Stimulated activated CD8-positive, alpha-beta memory T cell treated with anti-CD3 and anti-CD28 coated beads, Interleukin-7, amount 100 ng/mL, for 24 hours (primary cell): ENCODE results near the gene AKAP10.
"Not testable (repeated sequence)": the region's sequence is repeated elsewhere in the genome, so short reads cannot be mapped to it uniquely, and the experiment has no call there.

Experiments
- DNase-seq: peaks from one replicate; pipeline ENCODE4 v3.0.0-alpha.2; 2020; ENCODE audit warnings: low read depth

AKAP10 gene

DNA sequence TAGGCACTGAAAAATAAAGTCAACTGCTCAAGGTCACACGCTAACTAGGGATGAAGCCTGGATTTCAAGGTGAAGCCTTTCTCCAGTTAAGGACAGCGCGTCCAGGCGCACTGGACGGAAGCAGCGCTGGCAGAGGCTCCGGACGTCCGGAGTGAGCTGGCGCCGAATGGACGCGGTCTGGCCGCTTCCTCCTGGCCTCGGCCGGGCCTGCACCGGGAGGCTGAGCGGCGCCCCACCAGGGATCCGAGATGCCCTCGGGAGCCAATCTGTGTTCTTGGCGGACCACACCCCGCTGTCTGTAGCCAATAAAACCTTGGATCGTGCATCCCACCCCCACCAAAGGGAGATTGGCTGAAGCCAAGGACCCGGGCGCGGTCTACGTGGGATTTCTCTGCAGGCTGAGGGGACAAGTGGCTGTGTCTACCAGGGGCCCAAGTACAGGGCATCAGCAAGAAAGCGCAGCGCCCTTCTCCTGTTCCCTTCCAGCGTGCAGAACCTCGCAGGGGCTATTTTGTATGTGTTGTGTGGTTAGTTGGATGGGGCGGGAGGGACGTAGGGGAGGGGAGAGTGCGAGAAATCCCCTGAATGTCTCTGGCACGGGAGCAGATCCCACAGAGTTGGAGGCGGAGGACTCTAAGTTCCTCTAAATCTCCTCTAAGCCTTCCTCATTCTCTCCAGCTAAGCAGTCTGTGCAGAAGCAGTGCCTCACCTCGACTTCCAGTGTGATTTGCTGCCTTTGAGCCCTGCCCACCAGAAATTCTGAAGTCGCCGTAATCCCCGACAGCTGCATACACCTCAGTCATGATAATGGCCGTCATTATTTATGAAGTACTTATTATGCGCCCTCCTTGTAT is 2.5 kb upstream of the AKAP10 start:
- no peak for DNase-seq

DNA sequence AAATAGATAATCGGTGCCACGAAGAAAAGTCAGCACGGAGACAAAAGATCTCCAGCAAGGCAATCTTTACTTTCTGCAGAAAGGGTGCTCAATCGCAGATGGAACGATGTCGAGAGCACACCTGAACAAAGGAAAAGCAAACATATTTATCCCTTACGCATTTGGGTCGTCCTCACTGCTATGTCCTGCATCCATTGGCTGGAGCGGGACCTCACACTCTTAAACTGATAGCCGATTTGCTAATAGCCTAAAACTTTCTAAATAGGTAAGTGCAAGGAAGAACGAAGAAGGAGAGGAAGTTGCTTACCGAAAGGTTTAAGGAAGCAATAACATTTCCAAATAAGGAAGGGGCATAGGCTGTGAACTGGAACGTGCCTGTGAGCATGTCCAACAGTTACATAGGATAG is 1.2 kb upstream of the AKAP10 start:
- no peak for DNase-seq

DNA sequence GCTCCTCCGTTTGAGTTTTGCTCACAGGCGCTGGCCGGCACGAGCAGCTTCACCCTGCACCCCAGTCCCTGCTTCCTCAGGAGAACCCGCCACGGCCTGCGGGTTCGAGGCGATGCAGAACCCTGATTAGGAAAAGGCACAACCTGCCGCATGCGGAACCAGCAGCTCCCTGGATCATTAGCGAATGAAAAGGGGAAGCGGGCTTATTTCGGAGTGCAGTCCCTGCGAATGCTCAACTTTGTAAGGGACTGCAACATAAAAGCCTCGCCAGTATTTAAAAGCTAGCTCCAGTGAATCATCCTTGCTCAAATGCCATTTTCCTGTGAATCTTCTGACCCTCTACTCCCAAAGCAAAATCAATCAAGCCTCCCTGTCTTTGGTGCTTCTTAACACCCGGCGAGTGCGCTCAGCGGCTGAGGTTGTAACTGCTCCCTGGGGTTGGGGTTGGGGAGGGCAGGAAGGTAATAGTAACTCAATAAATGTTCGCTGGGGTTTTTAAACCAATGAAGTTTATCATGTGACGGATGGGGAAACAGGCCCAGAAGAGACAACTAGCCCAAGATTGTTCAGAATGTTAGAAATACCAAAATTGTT is 678 bp upstream of the AKAP10 start:
- no peak for DNase-seq

DNA sequence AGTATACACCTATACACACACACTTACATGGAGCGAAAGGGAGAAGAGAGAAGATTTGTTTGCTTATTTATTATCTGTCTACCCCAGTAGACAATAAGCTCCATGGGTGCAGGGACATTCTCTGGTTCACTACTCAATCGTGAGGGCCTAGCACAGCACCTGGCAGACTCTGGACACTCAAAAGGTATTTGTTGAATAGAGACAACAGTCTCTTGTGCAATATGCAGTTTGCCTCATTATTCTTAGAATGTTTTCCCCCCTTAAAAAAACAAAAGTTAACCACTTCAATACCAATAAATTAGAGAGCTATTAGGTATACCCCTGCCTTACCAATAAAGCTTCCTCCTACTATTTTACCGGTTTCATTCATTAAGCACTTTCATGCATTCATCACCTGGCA is 2.0 kb downstream of the AKAP10 start:
- no peak for DNase-seq

DNA sequence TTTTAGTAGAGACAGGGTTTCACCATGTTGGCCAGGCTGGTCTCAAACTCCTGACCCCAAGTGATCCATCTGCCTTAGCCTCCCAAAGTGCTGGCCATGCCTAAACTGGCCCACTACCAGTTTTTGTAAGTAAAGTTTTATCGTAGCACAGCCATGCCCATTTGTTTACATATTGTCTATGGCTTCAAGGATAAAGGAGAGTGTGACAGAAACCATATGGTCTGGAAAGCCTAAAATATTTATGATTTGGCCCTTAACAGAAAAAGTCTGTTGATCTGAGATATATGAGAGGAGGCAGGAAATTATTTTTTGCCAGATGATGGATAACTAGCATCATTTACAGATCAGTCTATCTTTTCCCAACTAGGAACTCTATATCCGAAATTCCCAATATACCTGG is 4.5 kb downstream of the AKAP10 start:
- no peak for DNase-seq

DNA sequence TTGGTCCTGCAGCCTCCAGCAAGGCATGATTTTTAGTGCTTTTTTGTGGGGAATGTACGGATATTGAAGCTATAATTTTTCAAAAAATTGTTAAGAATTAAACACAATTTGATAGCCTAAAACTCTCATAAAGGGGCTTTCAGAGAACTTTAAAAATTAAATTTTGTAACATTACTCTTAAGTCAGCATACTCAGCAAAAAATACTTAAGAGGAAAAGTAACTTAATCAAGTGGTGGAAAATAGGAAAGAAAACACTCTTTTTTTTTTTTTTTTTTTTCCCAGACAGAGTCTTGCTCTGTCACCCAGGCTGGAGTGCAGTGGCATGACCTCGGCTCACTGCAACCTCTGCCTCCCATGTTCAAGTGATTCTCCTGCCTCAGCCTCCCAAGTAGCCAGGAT is 14.7 kb downstream of the AKAP10 start:
- not testable (repeated sequence) for DNase-seq

DNA sequence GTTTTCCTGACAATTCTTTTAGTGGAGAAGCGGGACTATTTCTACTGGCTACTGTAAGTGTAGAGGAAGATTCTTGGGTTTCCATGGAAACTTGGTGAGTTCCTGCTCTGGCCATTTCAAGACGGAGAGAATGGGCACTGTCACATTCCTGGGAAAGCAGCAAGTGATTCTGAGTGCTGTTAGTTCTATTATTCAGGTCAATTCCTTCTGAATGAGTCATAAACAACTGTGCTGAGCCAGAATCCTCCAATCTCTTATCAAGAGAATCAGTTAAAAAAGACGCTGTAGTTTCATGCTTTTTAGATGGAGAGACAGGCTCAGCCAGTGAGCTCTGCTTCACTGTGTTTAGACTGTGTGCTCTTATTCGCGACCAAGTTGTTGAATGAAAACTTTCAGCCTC is 19.6 kb downstream of the AKAP10 start:
- no peak for DNase-seq

DNA sequence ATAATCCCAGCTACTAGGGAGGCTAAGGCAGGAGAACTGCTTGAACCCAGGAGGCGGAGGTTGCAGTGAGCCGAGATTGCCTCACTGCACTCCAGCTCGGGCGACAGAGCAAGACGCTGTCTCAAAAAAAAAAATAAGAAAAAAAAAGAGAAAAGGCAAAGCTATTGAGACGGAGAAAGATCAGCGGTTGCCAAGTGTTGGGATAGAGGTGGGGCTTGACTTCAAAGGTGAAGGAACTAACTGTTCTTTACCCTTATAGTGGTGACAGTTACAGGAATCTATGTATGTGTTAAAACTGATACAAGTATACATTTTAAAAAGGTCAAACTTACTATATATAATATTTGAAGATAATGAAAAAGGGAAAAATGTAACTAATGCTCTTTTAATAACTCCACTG is 22.5 kb downstream of the AKAP10 start:
- no peak for DNase-seq

DNA sequence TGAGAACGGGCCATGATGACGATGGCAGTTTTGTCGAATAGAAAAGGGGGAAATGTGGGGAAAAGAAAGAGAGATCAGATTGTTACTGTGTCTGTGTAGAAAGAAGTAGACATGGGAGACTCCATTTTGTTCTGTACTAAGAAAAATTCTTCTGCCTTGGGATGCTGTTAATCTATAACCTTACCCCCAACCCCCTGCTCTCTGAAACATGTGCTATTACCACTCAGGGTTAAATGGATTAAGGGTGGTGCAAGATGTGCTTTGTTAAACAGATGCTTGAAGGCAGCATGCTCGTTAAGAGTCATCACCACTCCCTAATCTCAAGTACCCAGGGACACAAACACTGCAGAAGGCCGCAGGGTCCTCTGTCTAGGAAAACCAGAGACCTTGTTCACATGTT is 26.2 kb downstream of the AKAP10 start:
- not testable (repeated sequence) for DNase-seq

DNA sequence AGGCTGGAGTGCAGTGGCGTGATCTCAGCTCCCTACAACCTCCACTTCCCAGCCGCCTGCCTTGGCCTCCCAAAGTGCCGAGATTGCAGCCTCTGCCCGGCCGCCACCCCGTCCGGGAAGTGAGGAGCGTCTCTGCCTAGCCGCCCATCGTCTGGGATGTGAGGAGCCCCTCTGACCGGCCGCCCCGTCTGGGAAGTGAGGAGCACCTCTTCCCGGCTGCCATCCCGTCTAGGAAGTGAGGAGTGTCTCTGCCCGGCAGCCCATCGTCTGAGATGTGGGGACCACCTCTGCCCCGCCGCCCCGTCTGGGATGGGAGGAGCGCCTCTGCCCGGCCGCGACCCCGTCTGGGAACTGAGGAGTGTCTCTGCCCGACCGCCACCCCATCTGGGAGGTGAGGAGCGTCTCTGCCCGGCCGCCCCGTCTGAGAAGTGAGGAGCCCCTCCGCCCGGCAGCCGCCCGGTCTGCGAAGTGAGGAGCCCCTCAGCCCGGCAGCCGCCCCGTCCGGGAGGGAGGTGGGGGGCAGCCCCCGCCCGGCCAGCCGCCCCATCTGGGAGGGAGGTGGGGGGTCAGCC is 26.9 kb downstream of the AKAP10 start:
- DNase-seq, result not testable (repeated sequence)

DNA sequence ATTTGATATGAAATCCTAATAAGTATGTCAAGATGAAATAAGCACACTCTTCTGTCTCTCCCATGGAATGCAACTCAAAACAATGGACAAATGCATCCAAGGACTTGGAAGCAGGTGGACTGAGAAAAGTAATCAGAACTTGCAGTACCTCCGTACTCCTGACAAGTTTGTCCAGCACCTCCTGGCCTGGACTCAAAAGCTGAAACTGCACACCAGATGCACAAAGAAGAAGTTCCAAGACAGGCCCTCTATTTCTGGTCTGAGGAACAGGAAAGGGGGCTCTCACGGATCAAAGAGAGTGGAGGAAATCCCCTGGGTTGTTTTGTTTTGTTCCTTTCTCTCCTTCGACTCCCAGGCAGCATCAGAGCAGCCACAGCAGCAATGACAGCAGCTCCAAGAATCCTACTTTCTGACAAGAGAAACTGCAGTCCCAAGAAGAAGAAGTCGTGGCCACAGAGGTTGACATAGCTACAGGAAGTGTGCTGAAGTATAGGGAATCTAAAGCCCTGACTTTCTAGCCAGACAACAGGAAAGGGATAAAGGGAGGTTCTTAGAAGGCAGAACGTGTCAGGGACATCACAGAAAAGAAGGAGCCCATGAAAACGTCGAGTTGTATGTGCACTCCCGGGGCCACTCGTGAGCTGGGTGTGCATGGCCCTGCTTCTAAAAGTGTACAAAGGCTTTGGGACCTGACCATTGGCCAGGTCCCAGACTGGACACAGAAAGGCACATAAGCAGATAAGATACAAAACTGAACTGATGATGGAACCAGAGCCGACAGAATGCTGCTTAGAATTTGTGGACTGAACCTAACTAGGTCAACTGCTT is 29.3 kb downstream of the AKAP10 start:
- no peak for DNase-seq

DNA sequence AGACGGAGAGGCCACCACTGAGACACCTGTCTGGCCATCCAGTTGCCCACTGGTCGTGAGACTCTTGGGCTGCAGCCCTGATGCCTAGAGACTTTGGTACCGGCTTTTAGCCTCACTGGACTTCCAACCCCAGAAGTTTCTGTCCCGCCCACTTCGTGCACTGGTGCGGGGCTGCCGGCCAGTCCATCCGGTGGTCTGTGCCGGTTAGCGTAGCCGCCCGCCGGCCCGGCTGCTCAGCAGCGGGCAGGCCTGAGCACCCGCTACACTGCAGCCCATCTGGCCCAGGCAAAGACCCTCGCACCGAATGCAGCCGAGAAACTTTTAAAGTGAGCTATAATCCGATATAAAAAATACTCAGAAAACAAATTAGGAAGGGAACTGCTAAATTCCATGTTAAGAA is 30.7 kb downstream of the AKAP10 start:
- DNase-seq, result no peak

DNA sequence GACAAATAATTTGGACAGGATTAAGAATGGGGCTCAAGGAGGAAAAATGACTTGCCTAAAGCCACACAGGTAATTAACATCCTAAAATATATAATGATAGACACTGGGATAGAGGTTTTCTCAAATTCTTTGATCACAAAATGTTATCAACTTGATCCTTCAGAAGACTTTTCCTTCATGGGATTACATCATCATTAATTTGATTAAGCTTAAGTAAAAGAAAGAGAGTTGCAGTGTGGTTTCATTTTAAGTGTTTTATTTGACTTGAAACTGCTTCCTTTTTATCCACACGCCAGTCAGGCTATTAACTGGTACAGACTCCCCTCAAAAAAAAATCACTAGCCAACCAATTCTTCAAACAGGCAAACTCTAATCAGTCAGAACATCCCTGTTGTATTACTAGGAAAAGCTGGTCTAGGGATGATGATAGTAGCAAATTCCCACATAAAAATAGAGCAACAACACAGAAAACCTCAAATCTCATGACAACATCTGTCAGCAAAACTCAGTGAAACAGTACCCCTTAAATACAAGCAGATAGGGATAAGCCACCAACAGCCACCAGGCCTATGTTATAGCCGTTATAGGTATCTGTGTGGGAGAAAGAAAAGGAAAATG is 32.5 kb downstream of the AKAP10 start:
- DNase-seq, result no peak

DNA sequence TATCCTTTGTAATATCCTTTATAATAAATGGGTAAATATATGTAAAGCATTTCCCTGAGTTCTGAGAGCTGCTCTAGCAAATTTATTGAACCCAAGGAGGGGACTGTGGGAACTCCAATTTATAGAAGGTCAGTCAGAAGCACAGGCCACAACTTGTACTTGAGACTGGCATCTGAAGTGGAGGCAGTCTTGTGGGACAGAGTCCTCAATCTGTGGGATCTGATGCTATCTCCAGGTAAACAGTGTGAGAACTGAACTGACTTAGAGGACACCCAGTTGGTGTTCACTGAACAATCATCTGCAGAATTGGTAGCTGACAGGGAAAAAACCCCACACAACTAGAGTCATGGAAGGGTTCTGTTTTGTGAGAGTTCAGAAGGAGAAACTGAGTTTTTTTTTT is 34.0 kb downstream of the AKAP10 start:
- no peak for DNase-seq

DNA sequence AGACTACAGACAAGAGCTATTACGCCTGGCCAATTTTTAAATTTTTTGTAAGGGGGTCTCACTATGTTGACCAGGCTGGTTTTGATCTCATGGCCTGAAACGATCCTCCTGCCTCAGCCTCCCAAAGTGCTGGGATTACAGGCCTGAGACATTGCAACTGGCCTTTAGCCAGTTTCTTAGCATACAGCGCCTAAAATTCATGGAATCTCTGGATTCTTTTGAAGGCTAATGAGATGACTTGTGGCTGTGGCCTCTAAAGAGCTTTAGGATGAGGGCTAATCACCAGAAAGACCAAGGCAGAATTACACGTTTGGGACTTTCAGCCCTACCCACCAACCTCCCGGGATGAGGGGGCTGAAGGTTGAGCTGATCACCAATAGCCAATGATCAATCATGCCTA is 34.6 kb downstream of the AKAP10 start:
- DNase-seq, result no peak

DNA sequence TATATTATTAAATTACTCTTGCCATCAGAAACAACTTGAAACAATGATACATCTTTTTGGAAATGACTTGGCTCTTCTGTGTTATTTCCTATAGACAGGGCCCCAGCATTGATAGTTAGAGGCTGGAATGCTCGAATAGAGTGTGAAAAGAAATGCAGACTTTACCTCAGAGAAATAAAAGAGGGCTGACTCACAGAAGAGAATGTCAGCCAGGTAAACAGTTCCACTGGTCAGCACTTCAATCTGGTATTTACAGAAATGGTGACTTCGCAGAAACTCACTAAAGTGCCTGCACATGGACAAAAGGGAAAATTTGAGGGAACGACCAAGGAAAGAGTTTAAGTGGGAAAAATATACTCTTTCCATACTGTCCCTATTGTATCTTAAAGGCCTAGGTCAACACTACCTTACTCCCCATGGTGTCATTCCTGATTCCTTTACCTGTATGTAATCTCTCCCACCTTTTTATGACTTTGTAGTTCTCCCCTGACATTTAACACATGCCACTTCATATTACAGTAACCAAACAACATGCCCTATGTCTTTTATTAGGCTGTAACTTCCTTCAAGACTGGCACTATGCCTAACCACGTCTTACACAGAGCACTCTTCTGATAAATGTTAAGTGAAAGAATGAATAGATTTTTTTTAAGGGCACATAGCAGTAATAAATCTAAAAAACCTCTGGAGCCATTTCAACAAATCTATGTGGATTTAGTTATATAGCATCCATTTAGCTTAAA is 36.7 kb downstream of the AKAP10 start:
- DNase-seq, result no peak

DNA sequence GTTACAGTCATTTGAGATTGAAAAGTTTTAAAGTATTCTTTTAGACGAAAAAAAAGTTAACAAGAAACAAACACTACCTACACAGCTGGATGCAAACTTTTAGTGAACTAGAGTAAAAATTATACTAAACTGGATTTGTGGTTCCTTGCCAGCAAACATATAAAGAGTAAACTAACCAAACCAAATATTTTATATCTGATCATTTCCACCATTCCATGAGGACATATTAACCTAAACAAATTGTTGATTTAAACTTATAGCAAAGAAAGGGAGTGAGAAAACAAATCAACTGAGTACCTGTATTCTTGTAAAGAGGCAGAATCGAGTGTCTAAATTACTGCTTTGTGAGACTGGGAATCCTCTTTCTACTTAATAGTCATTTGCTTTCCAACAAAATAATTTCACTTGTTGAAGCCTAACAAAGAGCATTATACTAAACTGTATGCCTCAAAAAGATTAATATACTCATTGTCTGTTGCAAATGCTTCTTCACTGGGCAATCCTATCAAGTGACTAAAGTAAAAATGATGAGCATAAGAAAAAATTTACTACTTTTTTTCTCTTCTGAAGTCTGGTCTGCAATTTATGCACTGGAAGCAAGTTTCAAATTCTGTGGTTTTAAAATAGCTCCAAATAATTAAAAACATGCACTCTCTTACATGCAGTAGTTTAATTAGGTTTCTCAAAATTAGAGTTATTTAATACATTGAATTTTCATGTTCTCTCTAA is 37.5 kb downstream of the AKAP10 start:
- DNase-seq, result no peak

DNA sequence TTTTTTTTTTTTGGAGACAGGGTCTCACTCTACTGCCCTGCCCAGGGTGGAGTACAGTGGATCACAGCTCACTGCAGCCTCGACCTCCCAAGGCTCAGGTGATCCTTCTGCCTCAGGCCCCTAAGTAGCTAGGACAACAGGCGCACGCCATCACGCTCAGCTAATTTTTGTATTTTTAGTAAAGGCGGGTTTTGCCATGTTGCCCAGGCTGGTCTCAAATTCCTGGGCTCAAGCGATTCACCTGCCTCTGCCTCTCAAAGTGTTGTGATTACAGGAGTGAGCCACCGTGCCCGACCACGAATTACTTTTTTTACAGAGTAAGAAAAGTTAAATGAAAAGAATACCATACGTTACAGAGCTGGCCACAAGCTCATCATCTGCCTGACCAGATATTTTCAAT is 38.9 kb downstream of the AKAP10 start:
- no peak for DNase-seq

DNA sequence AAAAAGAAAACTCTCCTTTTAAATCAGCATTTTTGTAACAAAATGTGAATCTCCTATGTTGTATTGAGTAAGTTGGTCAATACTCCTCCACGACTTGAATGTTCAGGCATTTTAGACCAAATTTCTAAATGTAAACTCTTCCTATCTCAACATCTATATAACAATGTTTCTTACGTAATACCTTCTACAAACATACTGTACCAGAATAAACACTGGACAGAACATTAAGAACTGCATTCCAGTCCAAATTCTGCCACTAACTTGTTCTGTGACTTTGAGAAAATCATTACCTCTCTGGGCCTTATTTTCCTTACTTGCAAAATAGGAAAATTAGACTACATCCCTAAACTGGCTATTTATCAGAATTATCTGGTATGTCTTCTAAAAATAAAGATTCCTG is 40.1 kb downstream of the AKAP10 start:
- DNase-seq, result no peak

DNA sequence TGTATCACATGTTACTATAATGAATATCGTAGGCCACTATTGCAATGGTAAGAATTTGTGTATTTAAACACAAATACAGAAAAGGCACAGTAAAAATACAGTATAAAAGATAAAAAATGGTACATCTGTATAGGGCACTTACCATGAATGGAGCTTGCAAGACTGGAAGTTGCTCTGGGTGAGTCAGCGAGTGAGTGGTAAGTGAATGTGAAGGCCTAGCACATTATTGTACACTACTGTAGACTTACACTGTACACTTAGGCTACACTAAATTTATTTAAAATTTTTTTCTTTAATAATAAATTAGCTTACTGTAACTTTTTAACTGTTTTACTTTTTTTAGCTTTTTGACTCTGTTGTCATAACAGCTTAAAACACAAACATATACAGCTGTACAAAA is 42.5 kb downstream of the AKAP10 start:
- no peak for DNase-seq

DNA sequence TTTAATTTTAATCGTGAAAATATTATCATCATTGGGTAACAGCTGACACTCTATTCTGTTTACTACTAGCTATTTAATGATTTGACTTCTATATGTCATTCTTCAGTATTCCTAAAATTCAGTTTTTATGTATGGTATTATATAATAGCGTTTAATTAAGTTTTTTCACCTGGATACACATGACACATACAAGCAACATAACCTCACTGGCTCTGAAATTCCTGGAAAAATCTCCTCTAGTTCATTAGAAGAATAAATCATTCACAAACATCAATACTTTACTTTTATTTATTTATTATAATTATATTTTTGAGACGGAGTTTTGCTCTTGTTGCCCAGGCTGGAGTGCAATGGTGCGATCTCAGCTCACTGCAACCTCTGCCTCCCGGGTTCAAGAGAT is 44.0 kb downstream of the AKAP10 start:
- no peak for DNase-seq
